Endothelial cell of umbilical vein (primary cell): ENCODE data around the gene BRPF1. TPM values are rescaled to one million over a fixed set of nuclear protein-coding genes. Genes with fewer than 3 reads are reported as not detected.

Source experiments
- BruUV-seq: library from RNA; stranded (reverse); fragments of 400-500 nt; replicated peaks from 2 replicates; lab custom pipeline; 2021; lab: Mats Ljungman, UMichigan
- CTCF ChIA-PET: fragments of 300-600, 350-600 bp; sonication (Branson Sonifier 250); formaldehyde crosslinking; loops from one replicate; lab custom pipeline; 2021; ENCODE audit warnings: antibody characterized with exemption, inconsistent platforms; lab: Charles Lee
- POLR2A ChIA-PET: fragments of 300-600, 350-600 bp; sonication (Branson Sonifier 250); formaldehyde crosslinking; loops from one replicate; lab custom pipeline; 2021; ENCODE audit warnings: antibody characterized with exemption, inconsistent platforms; lab: Charles Lee
- DNase-seq: peaks from one replicate; pipeline ENCODE4 v3.0.0-alpha.2; 2011; ENCODE audit warnings: low read depth, low spot score
- FAIRE-seq: peaks from 2 replicates; lab custom pipeline; 2011; peaks lifted over from hg19 to GRCh38; lab: Jason Lieb, UNC
- H2AFZ ChIP-seq: 2 replicates; pipeline ENCODE4 v1.6.0; 2012; ENCODE audit warnings: low read depth, low read length, control low read depth, inconsistent platforms
- H3K27ac ChIP-seq: 2 replicates; pipeline ENCODE4 v1.5.1; 2011; ENCODE audit warnings: low read depth, mild to moderate bottlenecking, control low read depth, low read length, moderate library complexity; ENCODE audit not compliant: insufficient read depth
- H3K27me3 ChIP-seq, 2 experiments: 2 replicates each; pipeline versions ENCODE4 v1.6.0 to v1.6.1; 2011; ENCODE audit warnings: low read length in 2 of 2, mixed read lengths in 1 of 2; ENCODE audit not compliant: control insufficient read depth in 2 of 2, insufficient read depth in 2 of 2
- H3K36me3 ChIP-seq, 2 experiments: 2 replicates in 1 of 2; 3 replicates in 1 of 2; pipeline ENCODE4 v1.5.1; 2011; ENCODE audit warnings: low read length in 2 of 2, mild to moderate bottlenecking in 1 of 2, moderate library complexity in 1 of 2; ENCODE audit not compliant: control insufficient read depth in 2 of 2, insufficient read depth in 2 of 2; ENCODE audit errors: extremely low read depth in 1 of 2
- H3K4me1 ChIP-seq: 3 replicates; pipeline ENCODE4 v1.5.1; 2011; ENCODE audit warnings: mild to moderate bottlenecking, low read length; ENCODE audit not compliant: control insufficient read depth, insufficient read depth; ENCODE audit errors: extremely low read depth
- H3K4me2 ChIP-seq: 2 replicates; pipeline ENCODE4 v1.6.1; 2011; ENCODE audit warnings: low read length, control low read depth, mixed read lengths; ENCODE audit not compliant: insufficient read depth
- H3K4me3 ChIP-seq, 3 experiments: fragments of 200-600 bp in 1 of 3; sonication (generic), shearing (Covaris generic) in 1 of 3; replicated peaks in 1 of 3; 2 replicates each; pipeline ENCODE4 v1.5.1; 2011 to 2016; ENCODE audit warnings: control low read depth in 3 of 3, low read length in 3 of 3, mild to moderate bottlenecking in 2 of 3, inconsistent platforms in 1 of 3, low read depth in 1 of 3, moderate library complexity in 1 of 3; ENCODE audit not compliant: insufficient read depth in 1 of 3
- H3K79me2 ChIP-seq: 2 replicates; pipeline ENCODE4 v1.6.0; 2012; ENCODE audit warnings: low read length, inconsistent platforms; ENCODE audit not compliant: control insufficient read depth, insufficient read depth
- H3K9ac ChIP-seq: replicated peaks from 2 replicates; pipeline ENCODE3; 2011; ENCODE audit warnings: low read length, control low read depth; ENCODE audit not compliant: insufficient read depth; ENCODE audit errors: extremely low read depth
- H3K9me1 ChIP-seq: replicated peaks from 3 replicates; pipeline ENCODE4 v1.6.0; 2011; ENCODE audit warnings: mild to moderate bottlenecking, low read length; ENCODE audit not compliant: control insufficient read depth, insufficient read depth; ENCODE audit errors: extremely low read depth
- H3K9me3 ChIP-seq: replicated peaks from 2 replicates; pipeline ENCODE4 v1.5.1; 2012; ENCODE audit warnings: low read length, inconsistent platforms; ENCODE audit not compliant: control insufficient read depth, insufficient read depth
- H4K20me1 ChIP-seq: replicated peaks from 2 replicates; pipeline ENCODE3; 2011; ENCODE audit warnings: mild to moderate bottlenecking, low read length; ENCODE audit not compliant: control insufficient read depth, insufficient read depth; ENCODE audit errors: extremely low read depth
- CTCF ChIP-seq, 2 donors: IDR thresholded peaks; 1 replicate in 1 of 2; 2 replicates in 1 of 2; pipeline ENCODE4 v1.5.1; 2011; ENCODE audit warnings: low read length in 2 of 2, mild to moderate bottlenecking in 2 of 2, moderate library complexity in 2 of 2, control low read depth in 1 of 2, inconsistent platforms in 1 of 2, low read depth in 1 of 2; ENCODE audit not compliant: insufficient read depth in 1 of 2; ENCODE audit errors: extremely low read depth in 1 of 2
- EZH2 ChIP-seq: IDR thresholded peaks from 2 replicates; pipeline ENCODE4 v1.6.1; 2012; ENCODE audit warnings: borderline replicate concordance, low read depth, mild to moderate bottlenecking, moderate library complexity, low read length, inconsistent platforms; ENCODE audit not compliant: severe bottlenecking
- MYC ChIP-seq: IDR thresholded peaks from one replicate; pipeline ENCODE4 v1.6.1; 2011; ENCODE audit warnings: mild to moderate bottlenecking, low read depth, low read length
- POLR2A ChIP-seq: IDR thresholded peaks from 2 replicates; pipeline ENCODE4 v1.6.1; 2012; ENCODE audit warnings: low read depth, mild to moderate bottlenecking, control low read depth, low read length
- POLR2AphosphoS5 ChIP-seq: IDR thresholded peaks from 2 replicates; pipeline ENCODE4 v1.6.1; 2012; ENCODE audit warnings: low read depth, mild to moderate bottlenecking, control low read depth, low read length, moderate library complexity; ENCODE audit not compliant: insufficient read depth
- dilution Hi-C: fragments of 300-500 bp; cut with MboI; formaldehyde crosslinking; loops from one replicate; pipeline ENCODE4 v1.15.0; 2019; ENCODE audit warnings: low sequenced_read_pairs; ENCODE audit not compliant: extremely low pct_ligation_motif_present
- intact Hi-C: fragments of 100-400 bp; cut with micrococcal nuclease; formaldehyde crosslinking; loops from one replicate; pipeline ENCODE4 v1.10.0; 2022
- polyA plus RNA-seq, 4 experiments: library from polyadenylated mRNA; depleted of rRNA in 3 of 4; stranded (reverse) in 3 of 4; unstranded in 1 of 4; fragments of >200 nt; gene quantifications; 2 replicates each; pipeline versions ENCODE4 v1.2.1 to v1.2.3, GENCODE V29; 2011 to 2012; ENCODE audit warnings: missing spikeins in 1 of 4
- total RNA-seq: library from RNA; stranded (reverse); gene quantifications from 2 replicates; pipeline ENCODE4 v1.2.3, GENCODE V29; 2021

BRPF1 gene
- total and polyA plus RNA-seq, 2 donors (not counting 3 experiments of a cell fraction or from before 2014, with no cell fraction given): 12.5 to 26.2 TPM

DNA sequence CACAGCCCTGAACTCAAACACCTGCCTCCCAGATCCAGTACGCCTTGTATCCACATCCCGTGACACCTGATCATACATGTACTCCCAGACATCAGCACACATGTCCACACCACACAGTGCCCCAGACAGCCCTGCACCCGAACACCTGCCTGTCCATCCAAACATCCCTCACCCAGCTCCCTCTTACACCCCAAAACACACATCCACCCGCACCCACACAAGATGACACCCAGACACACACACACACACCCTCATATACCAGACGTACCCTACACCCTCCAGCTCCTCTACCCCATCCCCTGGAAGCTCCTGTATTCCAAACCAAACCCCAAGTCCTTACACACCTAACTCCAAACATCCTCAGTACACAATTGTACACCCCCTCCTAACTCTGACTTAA, 37.5 kb downstream of the BRPF1 start:
- dilution Hi-C loops (no loop called here), intact Hi-C loops (loop anchor here (1.0 kb wide), 2 partner anchors 14 to 38 kb away; partner anchors contain the start of gene BRPF1)
- H3K79me2 ChIP-seq: peaks cover 6% of the 10 kb centered on the region
- no peaks in the 10 kb centered on the region for H3K9me3 ChIP-seq
- no peaks in the 10 kb centered on the region for H4K20me1 ChIP-seq
- H3K27ac ChIP-seq: no peak overlapping the region
- peak overlapping the region; percentile 60 to 65 (median 62) for H3K4me3 ChIP-seq
- no peak for TF ChIP-seq CTCF (IDR thresholded peaks at IDR 0.05; ENCODE audit: extremely low read depth in 1 of 2, insufficient read depth in 1 of 2, low read depth in 1 of 2, low read length in 2 of 2)
- TF ChIP-seq POLR2A: no peak
- TF ChIP-seq MYC: no peak
- TF ChIP-seq POLR2AphosphoS5: no peak
- TF ChIP-seq EZH2: no peak
- peak overlapping the region; percentile 83 for H3K4me2 ChIP-seq
- ChIA-PET CTCF (interaction anchor here (1.6 kb wide), 1 partner anchor 14 kb away, joined by 5 read pairs; no protein-coding TSS in a partner anchor), POLR2A (interaction anchor here (0.7 kb wide), 1 partner anchor 718 kb away, joined by 3 read pairs; no protein-coding TSS in a partner anchor)
- peak overlapping the region; percentile 73 for H3K9ac ChIP-seq
- no peak for DNase-seq
- peaks cover 0 to 2% of the 10 kb centered on the region in 2 experiments for H3K36me3 ChIP-seq
- BruUV-seq: TSS peak; percentile 5
- FAIRE-seq: no peak
- peaks cover 18% of the 10 kb centered on the region for H3K4me1 ChIP-seq
- H2AFZ ChIP-seq: peak overlapping the region; percentile 97
- no peaks in the 10 kb centered on the region for H3K27me3 ChIP-seq
- H3K9me1 ChIP-seq: no peaks in the 10 kb centered on the region
